ENCODE data around the gene LYG2. TPM values are rescaled to one million over a fixed set of nuclear protein-coding genes. Genes with fewer than 3 reads are reported as not detected.
"Not testable (repeated sequence)": the region's sequence is repeated elsewhere in the genome, so short reads cannot be mapped to it uniquely, and the experiment has no call there.

The LYG2 gene
- total RNA-seq = under 1 TPM in 1 of 5 donors, not detected in 4; 0.92 TPM
- polyA plus RNA-seq = not detected
- long read RNA-seq, donor 1 = 0 reads
- long read RNA-seq, donor 2 = 0 reads
- long read RNA-seq, donor 3 = 0 reads
- long read RNA-seq, donor 4 = 0 reads
- long read RNA-seq, donor 5 = 0 reads
- long read RNA-seq, donor 6 = 0 reads
- long read RNA-seq, donor 7 = 0 reads
- long read RNA-seq, donor 8 = 0 reads
- long read RNA-seq, donor 9 = 0 reads
- long read RNA-seq, donor 10 = 0 reads

- WGBS, 5 donors = 82 to 88% (median 86%) methylated on average over 6 to 7 of the region's 7 CpGs
These were observed at the start of gene LYG2 for GRCh38 chr2:99255491-99256318. Gene LYG2, minus strand, starts transcription at chr2:99255666. Its CDS starts 1,406 bp downstream, at chr2:99254260.

DNA sequence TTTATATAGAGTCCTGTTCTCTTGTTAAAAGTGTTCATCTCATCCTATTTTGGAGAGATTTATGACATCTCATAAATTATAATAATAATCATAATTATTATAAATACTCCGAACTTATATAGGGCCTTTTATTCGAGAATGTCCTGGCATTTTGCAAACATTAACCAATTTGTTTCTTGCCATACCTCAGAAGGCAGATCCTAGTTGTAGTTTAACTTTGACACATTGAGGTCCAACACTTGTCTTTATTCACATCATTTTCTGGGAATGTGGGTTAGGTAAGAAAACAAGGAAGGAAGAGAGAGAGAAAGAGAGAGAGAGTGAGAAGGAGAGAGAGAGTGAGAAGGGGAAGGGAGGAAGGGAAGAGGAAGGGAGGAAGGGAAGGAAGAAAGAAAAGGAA lies 45.6 kb upstream of the LYG2 start, which contains the start of gene LYG1:
Gene LYG1 (minus strand): TSS at position 101 of the 400 bp plus-strand sequence. CDS start 5,527 bp downstream, outside the sequence.
- H3K4me1 ChIP-seq; H3K9me3 ChIP-seq; DNase-seq; H3K4me3 ChIP-seq; intact Hi-C loops (cut with DNase I; ENCODE audit: low total_unique reads); H3K27ac ChIP-seq; H3K27me3 ChIP-seq: not testable (repeated sequence)
- peaks cover 8 to 30% (median 21%) of the 10 kb centered on the region in 4 donors for H3K36me3 ChIP-seq
- WGBS, 5 donors = 82 to 96% (median 93%) methylated on average over 2 of the region's 2 CpGs

More at GRCh38 chr2:99255491-99256318, at the start of gene LYG2:
- Histone ChIP-seq H3K9me3 (no peaks in the 10 kb centered on the region), H3K27me3 (no peaks in the 10 kb centered on the region), H3K4me1 (no peaks in the 10 kb centered on the region), H3K27ac (no peak within 1 kb of the TSS), H3K4me3 (no peak within 1 kb of the TSS), H3K36me3 (no peaks in the 10 kb centered on the region)
- TF ChIP-seq POLR2A (IDR thresholded peaks at IDR 0.05) = no peak
- DNase-seq = no peak
- intact Hi-C loops (cut with DNase I; ENCODE audit: low total_unique reads) = no loop called here

DNA sequence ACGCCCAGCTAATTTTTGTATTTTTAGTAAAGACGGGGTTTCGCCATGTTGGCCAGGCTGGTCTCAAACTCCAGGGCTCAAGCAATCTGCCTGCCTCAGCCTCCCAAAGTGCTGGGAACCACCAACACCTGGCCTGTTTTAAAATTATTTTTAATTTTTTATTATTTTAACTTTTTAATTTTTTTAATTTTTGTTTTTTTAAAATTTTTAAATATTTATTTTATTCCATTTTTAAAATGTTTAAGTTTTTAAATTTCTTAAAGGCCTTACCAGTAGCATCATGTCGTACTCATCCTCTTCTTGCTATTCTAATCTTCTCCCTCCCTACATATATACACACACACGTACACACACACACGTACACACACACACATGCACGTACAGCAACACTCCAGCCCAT lies 44.1 kb upstream of the LYG2 start:
- TF ChIP-seq CTCF (IDR thresholded peaks at IDR 0.05) (no peak), POLR2A (IDR thresholded peaks at IDR 0.05) (no peak), POLR2AphosphoS5 (IDR thresholded peaks at IDR 0.05) (no peak), EP300 (IDR thresholded peaks at IDR 0.05) (no peak)
- WGBS, 5 donors = 93 to 97% (median 95%) methylated on average over 7 of the region's 7 CpGs
- Histone ChIP-seq H3K4me1 (no peaks in the 10 kb centered on the region), H3K27me3 (no peaks in the 10 kb centered on the region), H3K9me3 (no peaks in the 10 kb centered on the region), H3K4me3 (no peak overlapping the region), H3K27ac (no peak overlapping the region), H3K36me3 (peaks cover 8 to 25% (median 21%) of the 10 kb centered on the region in 4 donors)
- intact Hi-C loops (cut with DNase I; ENCODE audit: low total_unique reads) = no loop called here
- no peak for DNase-seq

DNA sequence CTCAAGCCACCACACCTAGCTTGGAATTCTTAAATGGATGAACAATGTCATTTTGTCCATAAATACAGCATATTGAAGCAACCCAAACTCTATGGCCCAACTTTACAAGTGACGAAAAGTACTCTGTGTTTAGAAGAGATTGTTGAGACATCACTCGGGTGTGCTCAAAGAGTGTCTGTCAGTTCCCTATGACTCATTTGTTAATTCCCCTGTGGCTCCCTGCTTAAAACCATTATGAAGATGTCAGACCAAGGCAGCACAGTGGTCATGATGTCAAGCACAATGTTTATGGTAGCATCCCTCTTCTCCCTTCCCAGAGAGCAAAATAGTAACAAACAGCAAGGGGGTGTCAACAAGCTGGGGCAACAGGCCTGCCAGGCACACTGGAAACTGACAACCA lies 42.5 kb upstream of the LYG2 start:
- TF ChIP-seq POLR2AphosphoS5 (IDR thresholded peaks at IDR 0.05) (no peak), CTCF (IDR thresholded peaks at IDR 0.05) (no peak), POLR2A (IDR thresholded peaks at IDR 0.05) (no peak), EP300 (IDR thresholded peaks at IDR 0.05) (no peak)
- no peaks in the 10 kb centered on the region for H3K9me3 ChIP-seq
- no peaks in the 10 kb centered on the region for H3K4me1 ChIP-seq
- peaks cover 5 to 13% (median 11%) of the 10 kb centered on the region in 4 donors for H3K36me3 ChIP-seq
- no peaks in the 10 kb centered on the region for H3K27me3 ChIP-seq
- intact Hi-C loops (cut with DNase I; ENCODE audit: low total_unique reads) = no loop called here
- no peak overlapping the region for H3K27ac ChIP-seq
- no peak overlapping the region for H3K4me3 ChIP-seq
- 72 to 90% (median 86%) methylated on average over 2 of the region's 2 CpGs for WGBS, 5 donors
- DNase-seq = no peak

GRCh38 chr2:99285526-99285925 lies 30.1 kb upstream of the LYG2 start:
- Histone ChIP-seq H3K4me3 (no peak overlapping the region), H3K27me3 (no peaks in the 10 kb centered on the region), H3K9me3 (no peaks in the 10 kb centered on the region), H3K36me3 (peaks cover 0 to 28% (median 14%) of the 10 kb centered on the region in 4 donors), H3K4me1 (no peaks in the 10 kb centered on the region), H3K27ac (no peak overlapping the region)
- DNase-seq = peak in 1 of 2 donors; percentile 6
- no peak for TF ChIP-seq EP300 (IDR thresholded peaks at IDR 0.05)
- no peak for TF ChIP-seq POLR2A (IDR thresholded peaks at IDR 0.05)
- no peak for TF ChIP-seq CTCF (IDR thresholded peaks at IDR 0.05)
- TF ChIP-seq POLR2AphosphoS5 (IDR thresholded peaks at IDR 0.05) = no peak
- 71 to 83% (median 80%) methylated on average over 7 of the region's 7 CpGs for WGBS, 5 donors
- intact Hi-C loops (cut with DNase I; ENCODE audit: low total_unique reads) = no loop called here

All from stomach (tissue), 19 donors.